Thoracic aorta (tissue), 2 donors: ENCODE results near the gene TTC39B. TPM values are rescaled to one million over a fixed set of nuclear protein-coding genes. Genes with fewer than 3 reads are reported as not detected.

Source experiments
- ATAC-seq: fragments of 150-250 bp; one replicate; pipeline ENCODE4 v1.8.0; 2017; ENCODE audit warnings: low read depth; ENCODE audit not compliant: insufficient number of reproducible peaks, low FRiP score
- DNase-seq: peaks from one replicate; pipeline ENCODE4 v3.0.0-alpha.2; 2020; ENCODE audit warnings: low spot score
- H3K27ac ChIP-seq, 2 donors: fragments of 200-600 bp; sonication (generic); 1 replicate in 1 of 2; 2 replicates in 1 of 2; pipeline ENCODE4 v1.5.1; 2016; ENCODE audit warnings: mild to moderate bottlenecking in 2 of 2, moderate library complexity in 2 of 2
- H3K27me3 ChIP-seq: fragments of 200-600 bp; sonication (generic); replicated peaks from 2 replicates; pipeline ENCODE4 v1.6.0; 2016; ENCODE audit warnings: mild to moderate bottlenecking; ENCODE audit not compliant: insufficient read depth
- H3K36me3 ChIP-seq: fragments of 200-600 bp; sonication (generic); one replicate; pipeline ENCODE4 v1.5.1; 2016
- H3K4me1 ChIP-seq, 2 donors: fragments of 200-600 bp; sonication (generic); 1 replicate in 1 of 2; 2 replicates in 1 of 2; pipeline versions ENCODE4 v1.5.1 to v1.6.0; 2016; ENCODE audit warnings: low read depth in 2 of 2, mild to moderate bottlenecking in 1 of 2; ENCODE audit not compliant: control insufficient read depth in 1 of 2
- H3K4me3 ChIP-seq: fragments of 200-600 bp; sonication (generic); 2 replicates; pipeline ENCODE4 v1.5.1; 2016; ENCODE audit warnings: mild to moderate bottlenecking
- H3K9me3 ChIP-seq: fragments of 200-600 bp; sonication (generic); 2 replicates; pipeline ENCODE4 v1.5.1; 2016
- CTCF ChIP-seq: fragments of 200-600 bp; sonication (generic); IDR thresholded peaks from one replicate; pipeline ENCODE4 v1.5.1; 2019; ENCODE audit warnings: antibody characterized with exemption
- total RNA-seq, 2 donors: library from RNA; depleted of rRNA; stranded (reverse); fragments of >200 nt; gene quantifications; one replicate each; pipeline versions ENCODE4 v1.1.0 to v1.2.3, GENCODE V29; 2016

The TTC39B gene
- total RNA-seq, 2 donors from 2014 or later = 24.2 to 46.7 TPM

GRCh38 chr9:15304632-15305031 lies 2.4 kb downstream of the TTC39B start:
- no peak for TF ChIP-seq CTCF
- Histone ChIP-seq H3K9me3 (no peaks in the 10 kb centered on the region), H3K27ac (no peak overlapping the region), H3K27me3 (no peaks in the 10 kb centered on the region), H3K4me1 (peaks cover 18 to 38% of the 10 kb centered on the region in 2 donors), H3K36me3 (no peaks in the 10 kb centered on the region), H3K4me3 (no peak overlapping the region)
- DNase-seq (no peak), ATAC-seq (no peak)

- Histone ChIP-seq H3K4me3 (no peak overlapping the region), H3K36me3 (no peaks in the 10 kb centered on the region), H3K9me3 (no peaks in the 10 kb centered on the region), H3K27me3 (no peaks in the 10 kb centered on the region), H3K27ac (no peak overlapping the region), H3K4me1 (peaks cover 25 to 54% of the 10 kb centered on the region in 2 donors)
- no peak for DNase-seq
- no peak for ATAC-seq
- TF ChIP-seq CTCF = no peak
These were observed 6.8 kb downstream of the TTC39B start for GRCh38 chr9:15300218-15300617.

GRCh38 chr9:15299374-15299939 lies 7.6 kb downstream of the TTC39B start:
- DNase-seq (no peak), ATAC-seq (no peak)
- no peak for TF ChIP-seq CTCF
- H3K9me3 ChIP-seq = no peaks in the 10 kb centered on the region
- peak overlapping the region; percentile 47 to 90 for H3K27ac ChIP-seq
- no peaks in the 10 kb centered on the region for H3K36me3 ChIP-seq
- H3K4me1 ChIP-seq = peaks cover 25 to 54% of the 10 kb centered on the region in 2 donors
- no peak overlapping the region for H3K4me3 ChIP-seq
- H3K27me3 ChIP-seq = no peaks in the 10 kb centered on the region

- peak overlapping the region; percentile 86 to 90 for H3K27ac ChIP-seq
- no peak for ATAC-seq
These were observed 8.7 kb downstream of the TTC39B start for GRCh38 chr9:15298362-15298761.

More at GRCh38 chr9:15298362-15298761, 8.7 kb downstream of the TTC39B start:
- Histone ChIP-seq H3K9me3 (no peaks in the 10 kb centered on the region), H3K36me3 (no peaks in the 10 kb centered on the region), H3K4me1 (peaks cover 30 to 61% of the 10 kb centered on the region in 2 donors), H3K4me3 (no peak overlapping the region), H3K27me3 (no peaks in the 10 kb centered on the region)
- TF ChIP-seq CTCF = no peak
- DNase-seq = no peak
